HL-60/S4 treated with retinoic acid at 250 ng/mL for 4 days and 3 days (cell line): Measurements from ENCODE around the gene AP1B1.
"Not testable (repeated sequence)": the region's sequence is repeated elsewhere in the genome, so short reads cannot be mapped to it uniquely, and the experiment has no call there.

Source experiments
- in situ Hi-C: fragments of 300-500 bp; cut with MboI; formaldehyde crosslinking; loops from 2 replicates; pipeline ENCODE4 v1.7.0; 2022; ENCODE audit warnings: low sequenced_read_pairs

Gene AP1B1

GRCh38 chr22:29390270-29390669 lies 1.9 kb upstream of the AP1B1 start:
- in situ Hi-C loops: no loop called here

- in situ Hi-C loops: no loop called here
Measured at GRCh38 chr22:29388759-29389090, 355 bp upstream of the AP1B1 start.

GRCh38 chr22:29386708-29387107 lies 1.7 kb downstream of the AP1B1 start:
- in situ Hi-C loops: no loop called here

GRCh38 chr22:29385748-29386147 lies 2.6 kb downstream of the AP1B1 start:
- in situ Hi-C loops: no loop called here

- in situ Hi-C loops: no loop called here
Measured at GRCh38 chr22:29385151-29385704, 3.1 kb downstream of the AP1B1 start.

GRCh38 chr22:29383740-29384139 lies 4.6 kb downstream of the AP1B1 start:
- in situ Hi-C loops: no loop called here

- in situ Hi-C loops: no loop called here
Measured at GRCh38 chr22:29382580-29383302, 5.6 kb downstream of the AP1B1 start.

GRCh38 chr22:29380856-29381255 lies 7.5 kb downstream of the AP1B1 start:
- in situ Hi-C loops: no loop called here

GRCh38 chr22:29380032-29380781 lies 8.2 kb downstream of the AP1B1 start:
- in situ Hi-C loops: no loop called here

- in situ Hi-C loops: no loop called here
Measured at GRCh38 chr22:29379258-29379657, 9.1 kb downstream of the AP1B1 start.

- in situ Hi-C loops: no loop called here
Measured at GRCh38 chr22:29377979-29378378, 10.4 kb downstream of the AP1B1 start.

- in situ Hi-C loops: not testable (repeated sequence)
Measured at GRCh38 chr22:29376705-29377104, 11.7 kb downstream of the AP1B1 start.

GRCh38 chr22:29375398-29376076 lies 12.8 kb downstream of the AP1B1 start:
- in situ Hi-C loops: no loop called here

- in situ Hi-C loops: not testable (repeated sequence)
Measured at GRCh38 chr22:29374806-29375205, 13.6 kb downstream of the AP1B1 start.

- in situ Hi-C loops: no loop called here
Measured at GRCh38 chr22:29374401-29374800, 14.0 kb downstream of the AP1B1 start.

GRCh38 chr22:29370537-29370936 lies 17.8 kb downstream of the AP1B1 start:
- in situ Hi-C loops: no loop called here

GRCh38 chr22:29369460-29369859 lies 18.9 kb downstream of the AP1B1 start:
- in situ Hi-C loops: no loop called here

GRCh38 chr22:29359469-29359868 lies 28.9 kb downstream of the AP1B1 start:
- in situ Hi-C loops: no loop called here

GRCh38 chr22:29357193-29357890 lies 31.0 kb downstream of the AP1B1 start:
- in situ Hi-C loops: not testable (repeated sequence)

- in situ Hi-C loops: no loop called here
Measured at GRCh38 chr22:29353860-29354259, 34.5 kb downstream of the AP1B1 start.

- in situ Hi-C loops: no loop called here
Measured at GRCh38 chr22:29353286-29353685, 35.1 kb downstream of the AP1B1 start.
